HG03025 (cell line): ENCODE data around the gene NUP42.

ENCODE experiments used
- ATAC-seq: cut with Tn5 transposase; IDR thresholded peaks from one replicate; pipeline ENCODE4 v1.9.1; 2021; ENCODE audit warnings: mild to moderate bottlenecking, moderate library complexity; ENCODE audit not compliant: unreplicated experiment, low FRiP score

The NUP42 gene

DNA sequence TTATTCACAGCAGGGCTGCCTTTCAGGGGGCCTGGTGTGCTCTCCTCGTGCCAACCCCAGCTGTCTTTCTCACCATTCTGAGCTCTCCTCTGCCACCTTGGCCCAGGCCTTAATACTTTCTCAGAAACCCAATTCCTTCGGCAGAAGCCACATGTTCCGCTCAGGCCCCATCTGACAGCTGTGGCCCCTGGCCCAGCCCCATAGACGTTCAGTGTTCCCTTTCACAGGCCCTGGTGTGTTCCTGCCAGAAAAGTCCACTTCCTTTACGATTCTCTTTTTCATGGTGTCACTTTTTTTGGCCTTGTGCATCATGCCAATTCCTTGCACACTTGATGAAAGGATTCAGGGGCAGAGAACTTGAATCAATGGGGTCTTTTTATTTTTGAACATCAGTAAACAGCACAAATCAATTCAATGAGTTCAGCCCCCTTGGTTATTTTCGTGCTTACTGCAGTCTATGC lies 48.8 kb downstream of the NUP42 start:
- no peak for ATAC-seq

DNA sequence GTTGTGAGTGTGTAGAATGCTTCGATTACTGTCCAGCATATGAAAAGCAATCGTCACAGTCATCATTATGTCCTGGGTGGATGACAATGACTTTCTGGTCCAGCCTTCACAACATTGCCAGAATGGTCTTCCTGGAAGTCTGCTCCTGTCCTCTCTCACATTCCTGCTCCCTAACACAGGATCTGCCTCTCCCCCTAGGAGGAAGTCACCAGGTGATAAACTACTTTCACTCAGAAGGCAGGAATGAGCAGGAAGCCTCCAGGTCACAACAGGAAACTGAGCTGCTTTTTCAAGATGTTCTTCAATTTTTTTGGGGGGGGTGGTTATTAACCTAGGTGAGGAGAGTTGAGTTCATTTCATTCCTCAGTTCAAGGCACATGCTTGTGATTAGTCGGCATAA lies 51.1 kb downstream of the NUP42 start:
- ATAC-seq: no peak

DNA sequence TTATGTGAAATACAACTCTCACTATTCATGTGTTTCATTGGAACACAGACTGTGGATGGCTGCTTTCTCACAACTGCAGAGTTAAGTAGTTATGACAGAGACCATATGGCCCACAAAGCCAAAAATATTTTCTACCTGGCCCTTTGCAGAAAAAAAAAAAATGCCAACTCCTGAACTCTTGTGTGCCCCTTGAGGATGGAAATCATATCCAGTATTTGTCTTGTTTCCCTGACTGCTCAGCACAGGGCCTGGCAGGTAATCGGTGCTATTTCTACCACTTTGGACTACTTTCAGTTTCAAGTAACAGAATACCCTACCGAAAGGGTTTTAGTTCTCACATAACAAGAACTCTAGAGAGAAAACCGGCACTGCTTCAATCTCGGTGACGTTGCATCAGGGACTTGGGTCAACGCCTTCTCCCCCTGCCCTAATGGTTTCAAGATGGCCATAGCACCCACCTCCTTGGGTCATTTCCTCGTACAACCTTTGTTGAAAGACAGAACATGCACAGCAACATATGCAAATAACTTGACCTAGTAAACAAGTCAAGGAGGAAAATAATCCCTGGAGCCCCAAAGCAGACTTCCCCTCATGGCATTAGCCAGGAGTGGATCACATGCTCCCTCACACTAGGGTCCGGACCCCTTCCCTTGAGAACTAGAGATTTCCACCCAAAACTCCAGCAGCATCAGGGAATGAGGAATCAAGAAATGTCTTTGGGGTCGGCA lies 52.9 kb downstream of the NUP42 start:
- peak; percentile 97 for ATAC-seq

DNA sequence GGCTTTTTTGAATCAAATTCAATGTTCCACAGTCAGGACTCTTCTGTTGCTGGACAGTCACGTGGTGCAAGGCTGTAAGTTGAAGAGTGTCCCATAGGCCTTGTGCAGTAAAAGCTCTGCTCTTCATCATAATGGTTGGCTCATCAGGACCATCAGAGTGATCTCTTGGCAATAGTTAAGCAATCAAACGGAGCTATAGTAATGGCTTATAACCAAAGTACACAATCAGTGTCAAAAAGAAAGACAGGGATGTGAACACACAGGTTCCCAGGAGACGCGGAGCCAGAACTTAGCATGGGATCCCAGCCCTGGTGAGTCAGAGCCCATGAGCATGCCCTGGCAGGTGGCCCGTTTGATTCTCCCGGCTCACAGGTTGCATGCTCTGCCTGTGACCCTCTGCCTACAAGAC lies 54.0 kb downstream of the NUP42 start:
- no peak for ATAC-seq

DNA sequence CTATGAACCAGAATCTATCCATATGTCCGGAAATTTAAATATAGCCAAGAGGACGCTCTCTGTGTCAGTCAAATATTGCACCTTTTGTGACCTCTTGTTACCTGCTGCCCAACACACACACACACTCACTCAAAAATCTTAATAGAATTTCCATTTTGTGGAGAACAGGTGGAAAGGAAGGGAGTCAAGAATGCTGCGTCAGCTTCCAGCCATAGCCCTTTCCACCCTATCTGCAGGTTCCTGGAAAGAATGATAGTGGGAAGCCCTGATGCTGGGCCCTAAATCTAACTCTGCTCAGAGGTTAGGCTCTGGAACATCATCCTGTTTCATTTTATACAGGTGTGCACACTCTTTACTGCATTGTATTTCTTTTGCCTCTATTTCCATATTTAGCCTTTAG lies 55.2 kb downstream of the NUP42 start:
- no peak for ATAC-seq

DNA sequence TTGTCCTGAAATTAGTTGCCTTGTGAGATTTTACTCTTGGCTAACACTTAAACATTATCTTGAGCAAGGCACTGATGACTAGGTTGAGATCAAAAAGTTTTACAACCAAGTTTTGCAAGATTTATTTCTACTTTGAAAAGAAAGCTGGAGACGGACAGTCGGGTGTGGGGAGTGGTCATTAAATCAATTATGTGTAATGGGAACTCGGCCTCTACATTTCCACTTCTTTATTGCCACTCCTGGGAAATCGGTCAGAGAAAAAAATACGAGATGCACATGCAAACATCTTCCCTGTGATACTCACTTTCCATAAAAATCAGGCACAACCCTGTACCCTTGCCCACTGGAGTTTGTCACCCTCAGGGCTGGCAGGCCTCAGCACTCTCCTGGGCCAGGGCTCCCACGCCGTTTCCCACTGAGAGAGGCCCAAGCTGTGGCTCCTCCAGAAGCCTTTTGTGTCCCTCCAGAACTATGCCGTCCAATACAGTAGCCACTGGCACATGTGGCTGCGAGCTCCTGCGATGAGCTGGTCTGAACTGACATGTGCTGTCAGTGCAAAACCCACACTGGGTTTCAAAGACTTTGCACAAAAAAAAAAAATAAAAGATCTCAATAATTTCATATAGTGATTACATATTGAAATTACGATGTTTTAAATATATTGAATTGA lies 57.3 kb downstream of the NUP42 start:
- ATAC-seq: no peak

DNA sequence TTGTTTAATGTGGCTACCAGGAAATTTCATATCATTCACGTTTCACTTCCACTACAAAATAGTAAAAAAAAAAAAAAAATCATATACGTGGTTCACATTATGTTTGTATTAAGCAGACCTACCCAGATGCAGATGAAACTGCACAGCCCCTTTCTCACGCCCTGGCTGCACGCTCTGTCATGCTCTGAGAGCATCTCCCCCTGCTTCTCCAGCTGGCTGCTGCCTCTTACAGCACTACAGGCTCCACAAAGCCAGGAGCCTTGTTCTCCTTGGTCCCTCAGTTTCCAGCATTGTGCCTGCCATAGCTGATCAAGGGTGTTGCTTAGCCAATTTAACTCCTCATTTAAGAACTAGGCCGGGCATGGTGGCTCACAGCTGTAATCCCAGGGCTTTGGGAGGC lies 57.9 kb downstream of the NUP42 start:
- ATAC-seq: no peak

DNA sequence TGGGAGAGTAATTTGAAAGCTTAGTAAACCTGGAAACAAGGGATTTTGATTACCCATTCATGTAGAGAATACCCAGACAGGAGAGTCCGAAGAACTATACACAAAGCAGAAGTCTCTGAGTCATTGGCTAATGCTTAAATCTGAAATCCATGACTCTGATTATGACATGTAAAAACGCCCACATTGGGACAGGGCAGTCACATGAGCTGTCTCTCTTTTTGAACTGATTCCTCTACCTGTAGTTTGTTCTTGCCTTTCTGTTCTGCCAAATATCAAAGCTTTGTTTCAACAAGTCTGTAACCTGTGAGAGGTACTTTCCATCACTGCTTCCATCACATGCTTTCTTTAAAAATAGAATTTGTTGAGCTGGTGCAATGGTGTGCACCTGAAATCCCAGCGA lies 60.5 kb downstream of the NUP42 start:
- no peak for ATAC-seq

DNA sequence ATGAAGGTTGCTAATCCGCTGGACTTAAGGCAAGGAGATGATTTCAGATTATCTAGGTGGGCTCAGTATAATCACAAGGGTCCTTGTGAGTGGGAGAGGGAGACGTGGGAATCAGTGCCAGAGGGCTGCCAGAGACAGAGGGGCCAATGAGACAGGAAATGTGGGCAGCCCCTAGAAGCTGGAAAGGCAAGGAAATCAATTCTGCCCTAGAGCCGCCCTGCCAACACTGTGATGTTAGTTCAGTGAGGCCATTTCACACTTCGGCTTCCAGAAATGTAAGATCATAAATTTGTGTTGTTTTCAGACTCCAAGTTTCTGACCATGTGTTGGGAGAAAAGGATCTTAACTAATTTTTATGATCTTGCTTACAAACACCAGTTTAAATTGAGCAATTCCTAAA lies 61.1 kb downstream of the NUP42 start:
- ATAC-seq: no peak

DNA sequence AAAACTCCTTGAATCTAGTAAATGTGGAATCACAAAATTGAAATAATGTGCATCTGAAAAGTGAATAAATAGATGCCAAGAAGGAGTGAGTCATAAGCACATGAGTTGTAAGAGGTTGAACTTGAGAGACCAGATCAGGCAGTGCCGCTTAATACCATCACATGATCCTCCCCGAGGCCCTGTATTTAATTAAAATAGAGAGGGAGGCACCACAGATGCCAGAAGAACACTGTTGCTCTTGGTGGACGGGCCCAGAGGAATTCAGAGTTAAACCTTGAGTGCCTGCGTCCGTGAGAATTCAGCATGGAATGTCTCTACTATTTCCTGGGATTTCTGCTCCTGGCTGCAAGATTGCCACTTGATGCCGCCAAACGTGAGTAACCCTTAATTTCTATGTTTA lies 64.7 kb downstream of the NUP42 start, which contains the start of gene GPNMB:
TSS of gene GPNMB (plus strand) at position 221 of the 400 bp plus-strand sequence. CDS start at position 304, 83 bp downstream.
- ATAC-seq: no peak

DNA sequence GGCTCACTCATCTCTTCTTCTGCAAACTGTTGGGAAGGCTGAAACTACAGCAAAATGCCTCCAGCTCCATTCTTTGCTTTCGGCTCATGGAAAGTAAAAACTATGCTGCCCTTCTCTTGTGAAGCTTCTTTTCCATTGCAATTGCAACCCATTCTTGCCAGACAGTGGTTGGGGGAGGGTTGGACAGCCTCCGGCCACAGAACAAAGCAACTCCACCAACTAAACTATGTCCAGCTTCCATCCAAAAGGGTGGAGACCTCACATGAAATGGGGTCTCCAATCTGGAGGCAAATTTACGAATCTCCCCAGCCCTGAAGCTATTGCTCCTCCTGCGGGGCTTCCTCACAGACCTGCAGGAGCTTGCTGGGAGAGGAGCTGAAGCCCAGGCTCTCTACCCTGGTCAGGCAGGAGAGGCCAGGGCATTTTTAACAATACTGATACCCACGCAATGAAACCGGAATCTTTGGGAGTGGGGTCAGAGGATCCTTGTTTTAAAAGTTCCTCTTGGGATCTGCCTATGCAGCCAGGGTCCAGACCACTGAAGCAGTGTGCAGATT lies 65.3 kb downstream of the NUP42 start:
- ATAC-seq: no peak

DNA sequence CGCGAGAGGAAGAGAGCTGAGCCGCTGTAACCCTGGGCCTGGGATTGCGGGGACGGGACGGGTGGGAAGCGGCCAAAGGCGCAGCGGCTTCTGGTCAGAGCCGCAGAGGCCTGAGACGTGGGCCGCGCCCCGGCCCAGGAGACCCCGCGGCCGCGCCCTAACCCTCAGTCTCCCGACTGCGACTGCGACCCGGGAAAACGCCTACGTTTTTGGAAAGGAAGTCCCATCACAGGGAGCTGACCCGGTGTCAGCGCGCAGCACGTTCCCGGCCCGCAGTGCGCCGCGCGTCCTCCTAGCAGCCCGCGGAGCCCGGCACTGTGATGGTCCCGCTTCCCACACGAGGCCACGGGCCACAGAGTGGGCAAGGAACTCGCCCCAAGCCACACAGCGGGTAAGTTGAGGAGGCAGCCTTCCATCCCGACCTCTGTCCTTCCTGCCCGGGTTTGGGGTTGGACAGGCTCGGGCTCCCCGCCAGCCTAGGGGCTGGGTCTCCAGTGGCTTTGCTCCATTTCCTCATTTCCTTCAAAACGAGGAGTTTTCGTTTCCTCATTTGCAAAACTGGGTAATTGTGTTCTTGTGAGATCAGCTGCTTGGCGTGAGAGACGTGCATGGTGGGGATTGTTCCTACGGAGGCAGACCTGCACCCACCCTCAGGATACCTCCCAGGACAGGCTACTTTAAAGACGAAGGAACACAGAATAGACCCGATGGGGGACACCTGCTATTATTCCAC lies 65.9 kb downstream of the NUP42 start:
- ATAC-seq: no peak

DNA sequence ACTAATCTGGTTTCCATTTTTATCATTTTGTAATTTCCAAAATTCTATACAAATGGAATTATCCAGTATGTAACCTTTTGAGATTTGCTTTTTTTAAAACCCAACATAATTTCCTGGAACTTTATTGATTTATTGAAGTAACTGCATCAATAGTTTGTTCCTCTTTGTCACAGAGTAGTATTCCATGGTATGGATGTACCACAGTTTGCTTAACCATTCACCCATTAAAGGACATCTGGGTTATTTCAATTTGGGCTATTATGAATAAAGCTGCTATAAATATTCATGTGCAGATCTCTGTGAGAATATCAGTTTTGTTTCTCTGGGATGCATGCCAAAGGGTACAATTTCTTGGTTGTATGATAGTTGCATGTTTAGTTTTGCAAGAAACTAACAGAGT lies 67.6 kb downstream of the NUP42 start:
- ATAC-seq: no peak
